Amniotic stem cell (primary cell): ENCODE measurements around the gene EIF5A2.
"Not testable (repeated sequence)": the region's sequence is repeated elsewhere in the genome, so short reads cannot be mapped to it uniquely, and the experiment has no call there.

Experiments
- DNase-seq: peaks from one replicate; lab custom pipeline; 2025; lab: John Stamatoyannopoulos, UW

EIF5A2 gene

DNA sequence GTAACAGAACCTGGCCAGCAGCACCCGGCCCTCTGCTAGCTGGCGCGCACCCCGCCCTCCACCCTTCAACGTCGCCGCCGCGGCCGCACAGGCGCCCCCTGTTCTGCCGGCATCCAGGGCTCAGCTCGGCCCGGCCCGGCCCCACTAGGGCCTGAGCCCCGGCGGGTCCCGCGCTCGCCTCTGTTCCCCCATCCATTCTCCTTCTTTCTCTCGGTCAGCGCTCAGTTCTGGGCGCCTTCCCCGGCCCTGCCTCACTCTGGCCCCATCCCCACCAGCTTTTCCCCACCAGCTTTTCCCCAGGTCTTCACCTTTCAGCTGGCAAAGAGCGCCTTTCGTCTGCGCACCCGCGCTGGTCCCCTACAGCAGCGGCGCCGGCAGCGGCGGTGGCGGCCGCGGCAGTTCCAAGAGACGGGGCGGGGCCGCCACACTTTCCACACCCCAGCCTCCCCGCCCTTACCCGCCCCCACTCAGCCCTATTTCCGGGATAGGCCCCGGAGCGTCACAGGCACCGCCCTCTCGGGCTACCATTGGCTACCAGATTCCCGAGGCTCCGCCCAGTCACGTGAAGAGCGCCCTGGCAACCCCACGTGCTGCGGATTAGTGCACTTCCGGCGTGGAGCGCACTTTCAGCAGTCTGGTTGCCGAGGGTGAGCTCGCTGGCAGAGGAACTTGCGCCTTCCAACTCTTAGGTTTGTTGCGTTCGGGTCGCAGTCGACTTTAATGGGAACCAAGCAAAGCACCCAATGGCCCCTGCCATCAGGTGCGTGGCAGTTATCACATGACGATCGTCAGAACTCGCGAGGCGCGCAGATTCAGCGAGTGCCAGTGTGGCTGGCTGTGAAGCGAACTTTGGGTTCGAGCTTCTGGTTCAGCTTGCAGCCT is at the start of gene EIF5A2:
EIF5A2 (minus strand) TSS at position 403 of the 882 bp plus-strand sequence. CDS start 831 bp downstream, outside the sequence.
- peak; percentile 89 for DNase-seq

DNA sequence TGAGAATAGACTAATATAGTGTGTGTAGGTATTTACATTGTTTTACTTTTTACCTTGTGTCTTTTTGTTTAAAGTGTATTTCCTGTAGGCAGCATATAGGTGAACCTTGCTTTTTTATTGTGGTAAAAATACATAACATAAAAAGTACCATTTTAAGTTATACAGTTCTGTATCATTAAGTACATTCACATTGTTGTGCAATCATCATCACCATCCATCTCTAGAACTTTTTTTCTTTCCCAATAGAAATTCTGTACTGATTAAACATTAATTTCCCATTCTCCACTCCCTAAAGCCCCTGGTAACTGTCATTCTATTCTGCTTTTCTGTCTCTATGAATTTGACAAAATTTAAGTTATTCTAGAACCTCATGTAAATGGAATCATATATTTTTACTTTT is 48.2 kb upstream of the EIF5A2 start:
- no peak for DNase-seq

DNA sequence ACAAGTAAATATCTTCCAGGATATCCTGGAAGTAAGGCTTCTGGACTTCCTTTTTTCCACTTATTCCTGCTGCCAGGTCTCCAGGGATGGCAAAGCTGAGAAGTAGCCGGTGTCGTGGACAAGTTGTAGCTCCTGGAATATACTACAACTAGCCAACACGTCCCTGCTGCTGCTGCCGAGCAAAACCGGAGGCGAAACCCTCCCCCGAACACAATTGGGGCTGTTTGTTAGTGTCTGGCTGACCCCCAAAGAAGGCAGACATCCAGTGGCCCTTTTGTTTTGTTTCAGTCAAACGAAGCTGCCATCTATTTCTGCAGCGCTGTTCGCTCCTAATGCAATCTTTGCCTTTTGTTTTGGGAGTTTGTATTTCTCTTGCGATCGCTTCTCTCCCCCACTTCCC is 45.3 kb upstream of the EIF5A2 start:
- DNase-seq, result no peak

DNA sequence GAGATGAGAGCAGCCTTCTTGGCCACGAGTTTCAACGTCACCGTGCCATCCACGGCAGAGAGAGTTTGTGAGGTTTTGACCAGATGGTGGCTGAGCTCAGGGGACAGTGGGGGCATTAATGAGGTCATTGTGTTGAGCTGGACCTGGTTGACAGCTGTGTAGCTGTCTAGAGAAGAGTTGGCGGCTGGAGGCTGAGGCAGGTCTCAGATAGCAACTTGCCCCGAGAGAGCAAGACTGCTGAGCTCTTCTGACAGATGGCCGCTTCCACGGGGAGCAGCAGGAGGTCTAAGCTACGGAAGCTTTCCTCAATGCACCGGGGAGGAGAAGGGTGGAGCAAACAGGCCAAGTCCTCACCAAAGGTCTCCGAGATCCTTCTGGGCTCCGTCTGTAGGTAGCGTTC is 44.8 kb upstream of the EIF5A2 start:
- no peak for DNase-seq

DNA sequence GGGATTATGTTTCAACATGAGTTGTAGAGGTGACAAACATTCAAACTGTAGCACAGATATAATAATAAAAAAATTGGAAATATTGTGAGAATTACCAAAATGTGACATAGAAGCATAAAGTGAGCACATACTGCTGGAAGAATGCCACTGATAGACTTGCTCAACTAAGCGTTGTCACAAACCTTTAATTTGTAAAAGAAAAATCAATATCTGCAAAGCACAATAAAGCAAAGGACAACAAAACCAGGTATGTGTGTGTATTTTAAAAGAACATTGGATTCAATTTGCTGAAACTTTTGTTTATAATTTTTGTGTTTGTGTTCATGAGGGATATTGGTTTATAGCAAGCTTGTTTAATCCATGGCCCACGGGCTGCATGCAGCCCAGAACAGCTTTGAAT is 40.8 kb upstream of the EIF5A2 start:
- DNase-seq, result no peak

- DNase-seq, result no peak
Observed at GRCh38 chr3:170947018-170947769, 38.8 kb upstream of the EIF5A2 start.

DNA sequence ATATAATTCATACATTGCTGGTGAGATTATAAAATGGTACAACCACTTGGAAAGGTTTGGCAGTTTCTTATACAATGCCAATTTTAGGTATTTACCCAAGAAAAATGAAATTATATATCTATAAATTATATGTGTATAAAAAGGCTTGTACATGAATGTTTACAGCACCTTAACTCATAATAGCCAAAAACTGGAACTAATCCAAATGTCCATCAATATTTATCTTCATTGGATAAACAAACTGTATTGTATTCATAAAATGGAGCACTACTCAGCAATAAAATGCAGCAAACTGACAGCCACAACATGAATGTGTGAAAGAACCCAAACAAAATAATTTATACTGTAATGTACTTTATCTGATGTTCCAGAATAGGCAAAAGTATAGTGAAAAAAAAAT is 33.6 kb upstream of the EIF5A2 start:
- DNase-seq, result no peak

DNA sequence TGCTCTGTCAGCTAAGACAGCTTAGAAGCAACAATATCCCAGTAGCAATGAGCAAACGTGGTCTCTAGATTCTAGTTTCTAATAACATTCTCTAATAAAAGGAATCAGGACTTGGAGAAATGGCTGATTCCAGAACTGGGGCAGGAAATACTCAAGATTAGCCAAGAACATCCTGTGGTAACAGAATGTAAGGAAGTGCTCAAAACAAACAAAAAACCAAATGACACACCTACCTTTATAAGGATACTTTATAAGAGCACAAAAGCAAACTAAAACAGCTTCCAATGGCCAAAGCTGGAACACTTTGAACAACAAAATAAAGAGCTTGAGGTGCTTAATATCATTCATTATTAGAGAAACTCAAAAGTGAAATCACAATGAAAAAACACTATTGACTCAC is 33.1 kb upstream of the EIF5A2 start:
- DNase-seq, result no peak

GRCh38 chr3:170933039-170933438 is 24.6 kb upstream of the EIF5A2 start:
- not testable (repeated sequence) for DNase-seq

DNA sequence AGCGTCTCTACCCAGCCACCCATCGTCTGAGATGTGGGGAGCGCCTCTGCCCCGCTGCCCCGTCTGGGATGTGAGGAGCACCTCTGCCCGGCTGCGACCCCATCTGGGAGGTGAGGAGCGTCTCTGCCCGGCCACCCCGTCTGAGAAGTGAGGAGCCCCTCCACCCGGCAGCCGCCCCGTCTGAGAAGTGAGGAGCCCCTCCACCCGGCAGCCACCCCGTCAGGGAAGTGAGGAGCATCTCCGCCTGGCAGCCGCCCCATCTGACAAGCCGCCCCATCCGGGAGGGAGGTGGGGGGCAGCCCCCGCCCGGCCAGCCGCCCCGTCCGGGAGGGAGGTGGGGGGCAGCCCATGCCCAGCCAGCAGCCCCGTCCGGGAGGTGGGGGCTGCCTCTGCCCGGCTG is 15.1 kb upstream of the EIF5A2 start:
- not testable (repeated sequence) for DNase-seq

- no peak for DNase-seq
Observed at GRCh38 chr3:170918715-170919114, 10.3 kb upstream of the EIF5A2 start.

DNA sequence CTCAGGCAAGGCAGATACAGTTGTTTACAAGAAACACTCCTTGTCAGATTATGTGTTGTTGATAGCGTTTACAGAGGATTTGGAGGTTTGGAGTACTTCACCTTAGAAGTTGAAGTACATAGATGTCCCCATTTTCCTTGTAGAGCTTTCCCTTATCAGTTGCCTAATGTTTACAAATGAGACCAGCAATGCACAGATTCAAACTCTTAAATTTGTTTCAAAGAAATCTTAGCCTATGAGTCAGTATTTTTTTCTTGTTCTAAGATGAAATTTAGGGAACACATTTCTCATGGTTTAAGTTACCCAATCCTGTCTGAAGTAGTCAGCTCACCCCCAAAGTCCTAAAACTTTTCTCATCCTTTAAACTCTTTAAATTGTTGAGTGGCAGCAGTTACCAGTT is 6.3 kb upstream of the EIF5A2 start:
- DNase-seq, result no peak

DNA sequence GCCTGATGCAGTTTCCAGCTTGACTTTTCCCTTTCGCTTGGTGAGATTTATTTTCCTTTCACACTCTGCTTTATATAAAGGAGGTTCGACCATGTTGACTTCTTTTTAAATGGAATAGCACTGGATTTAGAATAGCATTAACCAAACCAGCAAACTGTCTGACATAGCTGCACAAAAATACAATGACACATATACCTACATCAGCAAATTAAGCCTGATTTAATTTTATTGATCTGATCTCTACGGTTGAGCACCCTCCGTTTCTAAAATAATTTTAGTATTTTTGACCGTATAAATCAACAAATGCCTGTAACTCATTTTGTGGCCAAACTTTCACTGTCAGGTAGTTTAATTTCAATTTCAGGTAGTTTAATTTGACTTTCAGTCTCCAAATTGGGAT is 5.8 kb upstream of the EIF5A2 start:
- DNase-seq, result no peak

- DNase-seq, result no peak
Observed at GRCh38 chr3:170911051-170911450, 2.6 kb upstream of the EIF5A2 start.

DNA sequence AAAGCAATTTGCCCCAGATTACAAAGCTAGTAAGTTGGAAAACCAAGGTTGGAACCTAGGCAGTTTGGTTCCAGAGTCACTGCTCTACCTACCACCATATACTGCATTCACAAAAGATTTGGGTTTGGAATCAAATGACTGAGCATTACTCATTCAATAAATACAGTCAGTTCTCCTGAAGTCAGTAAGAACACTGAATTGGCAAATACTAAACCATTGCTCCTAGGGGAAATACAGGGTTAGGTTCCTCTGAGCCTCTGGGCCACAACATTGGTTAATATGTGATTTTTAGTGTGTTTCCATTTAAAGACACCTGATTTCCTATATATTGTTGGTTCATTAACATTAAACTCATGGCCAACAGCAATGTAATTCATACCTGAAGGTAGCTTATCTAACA is 2.1 kb upstream of the EIF5A2 start:
- DNase-seq, result no peak

DNA sequence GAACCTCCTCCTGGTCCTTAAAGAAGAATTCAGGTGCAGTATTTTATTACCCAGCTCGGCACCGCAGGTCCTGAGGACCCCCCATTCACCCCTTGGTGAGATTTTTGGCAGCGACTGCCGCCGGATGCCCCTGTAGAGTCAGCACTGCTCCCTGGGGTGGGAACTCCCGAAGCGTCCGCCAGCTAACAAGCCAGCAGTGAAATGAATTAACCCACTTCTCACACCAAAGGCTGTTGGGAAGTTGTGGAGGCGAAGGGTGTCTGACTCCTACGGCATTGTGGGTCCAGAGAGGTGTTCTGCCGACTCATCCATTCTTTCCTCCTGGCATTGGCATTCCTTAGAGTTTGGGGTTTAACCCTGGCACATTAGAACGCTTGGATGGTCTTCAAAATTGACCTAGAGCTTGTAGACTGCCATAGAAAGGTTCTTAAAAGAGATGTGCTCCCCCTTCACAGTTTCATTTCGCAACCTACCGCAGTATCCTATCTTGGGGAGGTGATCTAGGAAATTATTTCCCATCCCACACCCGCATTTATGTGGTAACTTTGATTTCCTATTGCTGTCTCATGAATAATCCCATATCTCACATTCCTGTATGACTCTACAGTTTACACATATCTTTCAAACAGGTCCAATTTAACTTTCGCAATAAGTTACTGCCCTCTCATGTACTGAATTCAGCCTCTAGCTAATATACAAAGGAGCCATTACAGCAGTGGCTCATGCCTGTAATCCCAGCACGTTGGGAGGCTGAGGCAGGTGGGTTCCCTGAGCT is 879 bp upstream of the EIF5A2 start:
- peak; percentile 7 for DNase-seq

- no peak for DNase-seq
Observed at GRCh38 chr3:170907637-170908234, 701 bp downstream of the EIF5A2 start.

DNA sequence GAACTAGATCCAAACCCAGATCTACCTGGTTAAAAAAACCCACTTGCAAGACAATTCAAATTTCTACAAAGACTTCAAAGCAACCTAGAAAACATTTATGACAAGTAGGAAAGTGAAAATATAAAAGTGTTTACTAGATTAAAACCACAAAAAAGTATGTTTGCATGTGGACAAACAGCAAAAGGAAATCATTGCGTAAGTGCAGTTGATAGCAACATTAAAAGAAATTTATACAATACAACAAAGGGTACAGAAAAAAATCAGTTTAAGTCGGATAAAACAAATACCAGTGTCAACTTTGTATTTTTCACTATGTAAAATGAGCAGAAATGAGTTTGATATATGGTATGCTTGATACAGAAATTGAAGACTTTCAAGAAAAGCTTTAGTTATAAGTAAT is 2.6 kb downstream of the EIF5A2 start:
- DNase-seq, result no peak

DNA sequence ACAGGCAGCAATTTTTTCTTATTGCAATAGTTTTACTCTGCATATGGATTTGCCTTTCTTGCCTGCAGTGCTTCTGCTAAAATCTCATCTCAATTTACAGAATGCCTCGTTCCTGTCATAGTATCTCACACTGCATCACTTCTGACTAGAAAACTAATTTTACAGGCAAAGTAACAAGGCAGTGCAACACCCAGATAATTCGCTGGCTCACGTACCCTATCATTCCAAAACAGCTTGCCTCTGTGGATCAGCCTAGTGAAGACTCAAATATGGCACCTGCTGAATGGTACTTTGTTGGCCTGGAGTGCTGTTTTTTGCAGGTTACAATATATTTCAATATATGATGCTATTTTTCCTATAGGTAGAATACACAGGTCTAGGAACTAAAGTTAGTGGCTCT is 5.3 kb downstream of the EIF5A2 start:
- DNase-seq, result no peak

DNA sequence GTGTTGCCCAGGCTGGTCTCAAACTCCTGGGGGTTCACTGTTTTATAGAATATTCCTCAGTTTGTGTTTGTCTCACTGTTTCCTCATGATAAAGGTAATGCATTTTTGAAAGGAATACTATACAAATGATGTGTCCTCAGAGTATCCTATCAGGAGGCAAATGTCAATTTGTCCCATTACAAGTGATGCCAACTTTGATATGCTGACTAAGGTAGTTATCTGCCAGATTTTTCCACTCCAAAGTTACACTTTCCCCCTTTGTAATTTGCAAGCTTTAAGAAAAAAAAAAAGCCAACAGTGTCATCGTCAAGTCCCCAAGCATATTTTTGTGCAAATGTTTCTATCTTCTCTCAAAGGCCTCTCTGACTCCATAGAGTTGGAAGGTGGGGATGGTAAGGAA is 9.0 kb downstream of the EIF5A2 start:
- no peak for DNase-seq

- DNase-seq, result no peak
Observed at GRCh38 chr3:170897978-170898377, 10.5 kb downstream of the EIF5A2 start.

DNA sequence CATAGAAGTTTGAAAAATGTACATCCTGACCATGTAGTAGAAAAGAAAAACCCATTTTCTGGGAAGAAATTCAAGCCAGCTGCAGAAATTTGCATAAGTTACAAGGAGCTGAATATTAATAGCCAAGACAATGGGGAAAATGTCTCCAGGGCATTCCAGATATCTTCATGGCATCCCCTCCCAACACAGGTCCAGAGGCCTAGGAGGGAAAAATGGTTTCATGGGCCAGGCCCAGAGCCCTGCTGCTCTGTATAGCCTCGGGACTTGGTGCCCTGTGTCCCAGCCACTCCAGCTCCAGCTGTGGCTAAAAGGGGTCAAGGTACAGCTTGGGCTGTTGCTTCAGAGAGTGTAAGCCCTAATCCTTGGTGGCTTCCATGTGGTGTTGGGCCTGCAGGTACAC is 11.2 kb downstream of the EIF5A2 start:
- DNase-seq, result not testable (repeated sequence)
